GM12872 (cell line): ENCODE measurements around the gene CNRIP1.

Experiments
- TF ChIP-seq, protein P1 (sequence below): IDR thresholded peaks from 3 replicates; pipeline ENCODE4 v1.5.1; 2011; ENCODE audit warnings: low read depth, mild to moderate bottlenecking, low read length, moderate library complexity; ENCODE audit not compliant: insufficient read depth

Gene CNRIP1

DNA sequence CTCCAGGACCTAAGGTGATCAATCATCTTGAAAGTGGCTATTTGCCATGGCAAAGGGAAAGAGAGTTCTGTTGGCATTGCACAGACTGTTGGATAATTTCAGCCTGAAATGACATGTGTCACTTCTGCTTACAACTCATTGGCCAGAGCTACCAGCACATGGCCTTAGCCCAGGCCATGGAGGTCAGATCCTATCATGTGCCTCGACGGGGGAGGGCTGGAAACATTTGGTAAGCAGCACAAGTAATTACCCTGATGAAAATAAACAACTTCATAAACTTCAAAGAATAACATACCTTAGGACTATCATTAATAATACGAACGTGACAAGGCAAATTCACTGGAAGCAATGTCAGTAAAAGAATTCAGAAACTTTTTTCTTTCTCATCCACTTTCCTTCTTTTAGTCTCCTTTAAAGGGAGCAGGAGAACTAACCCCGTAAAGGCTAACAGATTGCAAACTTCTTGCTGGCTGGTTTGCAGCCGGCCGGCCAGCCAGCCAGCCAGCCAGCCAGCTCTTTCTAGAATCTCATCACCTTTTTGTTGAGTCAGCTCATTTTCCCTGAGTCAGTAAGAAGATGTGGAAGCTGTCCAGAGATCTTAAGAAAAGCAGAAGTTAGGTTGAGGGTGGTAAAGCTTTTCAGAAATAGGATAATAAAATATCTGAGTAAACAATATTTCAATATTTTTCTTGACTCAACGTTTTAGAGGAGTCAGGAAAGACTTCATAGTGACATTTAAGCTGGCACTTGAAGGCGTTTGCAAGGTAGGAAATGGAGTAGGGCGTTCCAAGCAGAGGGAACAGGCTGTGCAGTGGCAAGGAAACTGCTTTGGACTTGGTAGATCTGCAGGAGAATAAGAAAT is 31.9 kb downstream of the CNRIP1 start:
- TF ChIP-seq, protein P1, sequence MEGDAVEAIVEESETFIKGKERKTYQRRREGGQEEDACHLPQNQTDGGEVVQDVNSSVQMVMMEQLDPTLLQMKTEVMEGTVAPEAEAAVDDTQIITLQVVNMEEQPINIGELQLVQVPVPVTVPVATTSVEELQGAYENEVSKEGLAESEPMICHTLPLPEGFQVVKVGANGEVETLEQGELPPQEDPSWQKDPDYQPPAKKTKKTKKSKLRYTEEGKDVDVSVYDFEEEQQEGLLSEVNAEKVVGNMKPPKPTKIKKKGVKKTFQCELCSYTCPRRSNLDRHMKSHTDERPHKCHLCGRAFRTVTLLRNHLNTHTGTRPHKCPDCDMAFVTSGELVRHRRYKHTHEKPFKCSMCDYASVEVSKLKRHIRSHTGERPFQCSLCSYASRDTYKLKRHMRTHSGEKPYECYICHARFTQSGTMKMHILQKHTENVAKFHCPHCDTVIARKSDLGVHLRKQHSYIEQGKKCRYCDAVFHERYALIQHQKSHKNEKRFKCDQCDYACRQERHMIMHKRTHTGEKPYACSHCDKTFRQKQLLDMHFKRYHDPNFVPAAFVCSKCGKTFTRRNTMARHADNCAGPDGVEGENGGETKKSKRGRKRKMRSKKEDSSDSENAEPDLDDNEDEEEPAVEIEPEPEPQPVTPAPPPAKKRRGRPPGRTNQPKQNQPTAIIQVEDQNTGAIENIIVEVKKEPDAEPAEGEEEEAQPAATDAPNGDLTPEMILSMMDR: no peak

GRCh38 chr2:68284896-68285295 is 34.9 kb downstream of the CNRIP1 start:
- TF ChIP-seq, protein P1: no peak

DNA sequence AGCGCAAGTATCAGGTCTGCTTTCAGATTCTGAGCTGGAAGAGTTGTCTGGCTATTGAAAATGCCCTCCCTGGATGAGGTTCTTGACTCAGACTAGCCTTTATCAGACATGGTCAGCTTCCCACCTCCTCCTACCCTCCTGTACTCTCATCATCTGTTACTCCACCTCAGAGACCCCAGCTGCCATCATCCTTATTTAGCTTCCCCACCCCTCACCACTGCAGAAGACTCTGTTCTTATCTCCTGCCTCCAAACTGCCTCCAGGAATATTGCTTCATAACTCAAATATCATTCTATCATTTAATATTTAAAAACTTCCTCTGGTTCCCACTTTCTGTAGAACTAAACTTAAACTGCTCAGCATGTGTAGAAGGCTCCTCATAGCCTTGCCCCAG is 36.3 kb downstream of the CNRIP1 start:
- TF ChIP-seq, protein P1: no peak

- TF ChIP-seq, protein P1: peak; percentile 72
These were observed 36.8 kb downstream of the CNRIP1 start for GRCh38 chr2:68282811-68283418.

DNA sequence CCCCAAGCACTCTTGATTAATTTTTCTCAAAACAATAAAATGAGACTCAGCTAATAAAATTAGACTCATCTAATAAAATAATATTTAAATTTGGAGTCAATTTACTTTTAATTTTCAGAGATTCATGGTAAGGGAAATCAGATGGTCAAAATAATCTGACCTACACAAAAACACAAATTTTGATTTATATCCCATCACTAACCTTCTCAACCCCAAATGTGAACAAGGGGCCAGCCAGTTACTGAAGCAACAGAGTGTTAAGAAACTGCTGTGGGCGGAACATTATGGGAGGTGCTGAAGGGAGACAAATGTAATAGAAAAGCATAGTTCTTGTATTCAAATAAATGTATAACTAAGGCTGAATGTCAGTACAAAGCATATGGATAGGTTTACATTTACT is 39.0 kb downstream of the CNRIP1 start:
- TF ChIP-seq, protein P1: no peak

DNA sequence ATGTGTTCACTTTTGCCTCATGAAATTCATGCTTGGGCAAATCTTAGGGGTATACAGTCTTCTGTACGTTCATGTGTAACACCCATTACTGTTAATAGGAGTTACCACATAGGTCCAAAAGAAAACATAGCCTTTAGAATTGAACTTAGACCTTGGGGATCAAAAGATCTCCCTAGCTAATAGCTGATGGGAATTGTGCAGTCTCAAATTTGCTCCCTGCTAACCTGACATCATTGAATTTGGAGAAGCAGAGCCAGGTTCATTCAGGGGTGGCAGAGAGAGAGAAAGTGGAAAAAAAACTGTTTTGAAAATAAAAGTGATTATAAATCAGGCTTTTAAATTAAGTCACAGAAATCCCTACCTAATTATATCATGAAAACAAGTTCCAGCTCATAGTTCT is 39.4 kb downstream of the CNRIP1 start:
- TF ChIP-seq, protein P1: no peak

- TF ChIP-seq, protein P1: no peak
These were observed 40.1 kb downstream of the CNRIP1 start for GRCh38 chr2:68279691-68280090.
